Mesendoderm (in vitro differentiated cells): Measurements from ENCODE around the gene NRG3.

Experiments used
- DNase-seq: peaks from one replicate; pipeline ENCODE4 v3.0.0; 2013
- H2AK5ac ChIP-seq: 2 replicates; pipeline ENCODE4 v1.6.1; 2013; ENCODE audit warnings: low read length, inconsistent platforms
- H2BK120ac ChIP-seq: 2 replicates; pipeline ENCODE4 v1.6.1; 2013; ENCODE audit warnings: low read depth, mild to moderate bottlenecking, low read length, moderate library complexity, mixed read lengths
- H2BK15ac ChIP-seq: replicated peaks from 2 replicates; pipeline ENCODE4 v1.6.1; 2013; ENCODE audit warnings: low read depth, mild to moderate bottlenecking, moderate library complexity
- H2BK5ac ChIP-seq: 2 replicates; pipeline ENCODE4 v1.6.1; 2013; ENCODE audit warnings: low read length, inconsistent platforms
- H3K18ac ChIP-seq: 2 replicates; pipeline ENCODE4 v1.6.1; 2013; ENCODE audit warnings: mild to moderate bottlenecking, low read length, mixed read lengths
- H3K23ac ChIP-seq: one replicate; pipeline ENCODE4 v1.6.1; 2013; ENCODE audit warnings: low read length
- H3K27ac ChIP-seq: 2 replicates; pipeline ENCODE4 v1.5.1; 2013; ENCODE audit warnings: low read depth, mild to moderate bottlenecking, inconsistent platforms, low read length, moderate library complexity
- H3K27me3 ChIP-seq: 2 replicates; pipeline ENCODE4 v1.6.1; 2013; ENCODE audit warnings: low read length, control low read depth, mild to moderate bottlenecking, inconsistent platforms; ENCODE audit not compliant: insufficient read depth, poor library complexity
- H3K36me3 ChIP-seq: 2 replicates; pipeline ENCODE4 v1.6.1; 2013; ENCODE audit warnings: low read length, inconsistent platforms; ENCODE audit not compliant: control insufficient read depth, insufficient read depth
- H3K4ac ChIP-seq: one replicate; pipeline ENCODE4 v1.6.1; 2013; ENCODE audit warnings: low read depth, mild to moderate bottlenecking, low read length, moderate library complexity
- H3K4me1 ChIP-seq: 2 replicates; pipeline ENCODE4 v1.6.1; 2013; ENCODE audit warnings: low read depth, low read length, inconsistent platforms; ENCODE audit not compliant: control insufficient read depth
- H3K4me2 ChIP-seq: 2 replicates; pipeline ENCODE4 v1.6.1; 2013; ENCODE audit warnings: low read length
- H3K4me3 ChIP-seq: 2 replicates; pipeline ENCODE4 v1.5.1; 2013; ENCODE audit warnings: mild to moderate bottlenecking, low read length
- H3K56ac ChIP-seq: one replicate; pipeline ENCODE4 v1.6.1; 2013; ENCODE audit warnings: low read length
- H3K79me1 ChIP-seq: 2 replicates; pipeline ENCODE4 v1.6.1; 2013; ENCODE audit warnings: low read length, inconsistent platforms
- H3K79me2 ChIP-seq: 2 replicates; pipeline ENCODE4 v1.6.1; 2013; ENCODE audit warnings: mild to moderate bottlenecking, low read length; ENCODE audit not compliant: control insufficient read depth, insufficient read depth
- H3K9ac ChIP-seq: 2 replicates; pipeline ENCODE4 v1.6.1; 2013; ENCODE audit warnings: low read length, inconsistent platforms
- H4K5ac ChIP-seq: one replicate; pipeline ENCODE4 v1.6.1; 2013; ENCODE audit warnings: low read length
- H4K8ac ChIP-seq: one replicate; pipeline ENCODE4 v1.6.1; 2013; ENCODE audit warnings: low read depth, mild to moderate bottlenecking, control low read depth, low read length, moderate library complexity
- WGBS: extraction: QIAGEN DNeasy Blood & Tissue Kit; methylation state at CpG from one replicate; pipeline ENCODE4 v1.1.7; 2013; ENCODE audit warnings: low lambda C conversion rate, missing lambda C conversion rate; ENCODE audit not compliant: insufficient coverage; ENCODE audit errors: extremely low coverage; 5-methylcytosine and 5-hydroxymethylcytosine counted together

Gene NRG3

GRCh38 chr10:82092111-82092510, 217.1 kb downstream of the NRG3 start:
- Histone ChIP-seq H3K36me3 (no peaks in the 10 kb centered on the region), H3K4me3 (no peak overlapping the region), H2BK120ac (no peak overlapping the region), H3K9ac (no peak overlapping the region), H3K27me3 (no peaks in the 10 kb centered on the region), H4K8ac (no peak overlapping the region), H2AK5ac (no peak overlapping the region), H3K79me1 (no peaks in the 10 kb centered on the region), H3K27ac (no peak overlapping the region), H2BK15ac (no peak overlapping the region), H2BK5ac (no peak overlapping the region), H3K4me2 (no peak overlapping the region), H3K79me2 (no peaks in the 10 kb centered on the region), H4K5ac (no peak overlapping the region), H3K23ac (no peak overlapping the region), H3K4ac (no peak overlapping the region), H3K56ac (no peak overlapping the region), H3K18ac (no peak overlapping the region), H3K4me1 (no peaks in the 10 kb centered on the region)
- no CpG with 5 or more reads among the region's 2 CpGs for WGBS
- DNase-seq: no peak

- Histone ChIP-seq H3K27me3 (no peaks in the 10 kb centered on the region), H3K36me3 (no peaks in the 10 kb centered on the region), H3K27ac (no peak overlapping the region), H2BK15ac (no peak overlapping the region), H2AK5ac (no peak overlapping the region), H3K23ac (no peak overlapping the region), H3K4me3 (no peak overlapping the region), H4K5ac (no peak overlapping the region), H3K79me2 (no peaks in the 10 kb centered on the region), H3K4me1 (no peaks in the 10 kb centered on the region), H3K9ac (no peak overlapping the region), H3K4me2 (no peak overlapping the region), H3K18ac (no peak overlapping the region), H2BK120ac (no peak overlapping the region), H2BK5ac (no peak overlapping the region), H3K4ac (no peak overlapping the region), H3K79me1 (no peaks in the 10 kb centered on the region), H3K56ac (no peak overlapping the region), H4K8ac (no peak overlapping the region)
- no peak for DNase-seq
- WGBS: no CpG with 5 or more reads among the region's 2 CpGs
These were observed 249.7 kb downstream of the NRG3 start for GRCh38 chr10:82124713-82125112.

- H2BK15ac ChIP-seq: no peak overlapping the region
- no peaks in the 10 kb centered on the region for H3K79me2 ChIP-seq
- H3K23ac ChIP-seq: no peak overlapping the region
- H3K4me2 ChIP-seq: no peak overlapping the region
- H2AK5ac ChIP-seq: no peak overlapping the region
- H3K36me3 ChIP-seq: no peaks in the 10 kb centered on the region
- H4K5ac ChIP-seq: no peak overlapping the region
- H3K79me1 ChIP-seq: no peaks in the 10 kb centered on the region
- H3K4ac ChIP-seq: no peak overlapping the region
- H3K9ac ChIP-seq: no peak overlapping the region
- no peaks in the 10 kb centered on the region for H3K27me3 ChIP-seq
- H3K56ac ChIP-seq: no peak overlapping the region
- no peak overlapping the region for H4K8ac ChIP-seq
- DNase-seq: no peak
- H3K4me1 ChIP-seq: no peaks in the 10 kb centered on the region
- no peak overlapping the region for H2BK5ac ChIP-seq
- no CpG with 5 or more reads among the region's 2 CpGs for WGBS
- no peak overlapping the region for H2BK120ac ChIP-seq
- H3K4me3 ChIP-seq: no peak overlapping the region
- no peak overlapping the region for H3K18ac ChIP-seq
- H3K27ac ChIP-seq: no peak overlapping the region
These were observed 253.5 kb downstream of the NRG3 start for GRCh38 chr10:82128527-82128926.

- H3K9ac ChIP-seq: no peak overlapping the region
These were observed 261.1 kb downstream of the NRG3 start for GRCh38 chr10:82136103-82136502.

GRCh38 chr10:82144153-82144552, 269.2 kb downstream of the NRG3 start:
- DNase-seq: no peak
- no peak overlapping the region for H3K56ac ChIP-seq
- no peak overlapping the region for H4K5ac ChIP-seq
- H3K27me3 ChIP-seq: no peaks in the 10 kb centered on the region
- H2BK5ac ChIP-seq: no peak overlapping the region
- no peaks in the 10 kb centered on the region for H3K79me1 ChIP-seq
- no peak overlapping the region for H4K8ac ChIP-seq
- H2BK15ac ChIP-seq: no peak overlapping the region
- no peak overlapping the region for H2AK5ac ChIP-seq
- no peak overlapping the region for H3K9ac ChIP-seq
- H3K4me2 ChIP-seq: no peak overlapping the region
- no peaks in the 10 kb centered on the region for H3K4me1 ChIP-seq
- no CpG with 5 or more reads among the region's 3 CpGs for WGBS
- no peak overlapping the region for H3K4ac ChIP-seq
- H3K4me3 ChIP-seq: no peak overlapping the region
- H3K79me2 ChIP-seq: no peaks in the 10 kb centered on the region
- no peaks in the 10 kb centered on the region for H3K36me3 ChIP-seq
- no peak overlapping the region for H2BK120ac ChIP-seq
- no peak overlapping the region for H3K18ac ChIP-seq
- H3K27ac ChIP-seq: no peak overlapping the region
- no peak overlapping the region for H3K23ac ChIP-seq

More at GRCh38 chr10:82136103-82136502, 261.1 kb downstream of the NRG3 start:
- Histone ChIP-seq H3K4me3 (no peak overlapping the region), H3K4me2 (no peak overlapping the region), H3K4ac (no peak overlapping the region), H3K27ac (no peak overlapping the region), H4K5ac (no peak overlapping the region), H3K56ac (no peak overlapping the region), H2BK120ac (no peak overlapping the region), H4K8ac (no peak overlapping the region), H3K18ac (no peak overlapping the region), H3K79me2 (no peaks in the 10 kb centered on the region), H2AK5ac (no peak overlapping the region), H3K36me3 (no peaks in the 10 kb centered on the region), H3K4me1 (no peaks in the 10 kb centered on the region), H2BK5ac (no peak overlapping the region), H3K79me1 (no peaks in the 10 kb centered on the region), H3K23ac (no peak overlapping the region), H3K27me3 (no peaks in the 10 kb centered on the region), H2BK15ac (no peak overlapping the region)
- peak; percentile 35 for DNase-seq
- no CpG with 5 or more reads among the region's 1 CpG for WGBS

- no CpG with 5 or more reads among the region's 1 CpG for WGBS
- Histone ChIP-seq H3K36me3 (no peaks in the 10 kb centered on the region), H4K8ac (no peak overlapping the region), H2BK15ac (no peak overlapping the region), H3K9ac (no peak overlapping the region), H3K4me3 (no peak overlapping the region), H3K56ac (no peak overlapping the region), H3K4me1 (no peaks in the 10 kb centered on the region), H3K27ac (no peak overlapping the region), H2AK5ac (no peak overlapping the region), H2BK5ac (no peak overlapping the region), H3K79me2 (no peaks in the 10 kb centered on the region), H3K79me1 (no peaks in the 10 kb centered on the region), H3K23ac (no peak overlapping the region), H3K27me3 (no peaks in the 10 kb centered on the region), H3K4ac (no peak overlapping the region), H3K4me2 (no peak overlapping the region), H2BK120ac (no peak overlapping the region), H3K18ac (peak overlapping the region; percentile 75), H4K5ac (no peak overlapping the region)
- peak; percentile 76 for DNase-seq
These were observed 273.8 kb downstream of the NRG3 start for GRCh38 chr10:82148764-82149163.
